ENCODE data around the gene NOL6.
"Not testable (repeated sequence)": the region's sequence is repeated elsewhere in the genome, so short reads cannot be mapped to it uniquely, and the experiment has no call there.

DNA sequence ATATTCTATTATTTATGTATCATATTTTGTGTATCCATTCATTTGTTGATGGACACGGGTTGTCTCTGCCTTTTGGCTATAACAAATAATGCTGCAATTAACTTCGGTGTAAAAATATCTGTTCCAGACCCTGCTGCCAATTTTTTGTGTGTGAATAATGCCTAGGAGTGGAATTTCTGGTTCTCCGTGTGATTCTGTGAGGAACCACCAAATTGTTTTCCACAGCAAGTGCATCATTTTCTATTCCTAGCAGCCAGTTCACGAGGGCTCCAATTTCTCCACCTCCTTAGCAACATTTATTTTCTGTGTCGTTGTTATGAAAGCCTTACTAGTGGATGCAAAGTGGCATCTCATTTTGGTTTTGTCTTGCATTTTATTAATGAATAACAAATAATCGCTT is 48.1 kb upstream of the NOL6 start:
- TF ChIP-seq EZH2 (IDR thresholded peaks at IDR 0.05; ENCODE audit: borderline replicate concordance, insufficient read depth, low read length, poor library complexity, severe bottlenecking); TAF1 (IDR thresholded peaks at IDR 0.05; ENCODE audit: low read depth); SMC3 (conservative IDR thresholded peaks at IDR 0.05; ENCODE audit: poor library complexity); POLR2AphosphoS5 (IDR thresholded peaks at IDR 0.05); RAD21 (conservative IDR thresholded peaks at IDR 0.05); MXI1 (conservative IDR thresholded peaks at IDR 0.05; ENCODE audit: poor library complexity, severe bottlenecking): not testable (repeated sequence)
- TF ChIP-seq, protein P1, sequence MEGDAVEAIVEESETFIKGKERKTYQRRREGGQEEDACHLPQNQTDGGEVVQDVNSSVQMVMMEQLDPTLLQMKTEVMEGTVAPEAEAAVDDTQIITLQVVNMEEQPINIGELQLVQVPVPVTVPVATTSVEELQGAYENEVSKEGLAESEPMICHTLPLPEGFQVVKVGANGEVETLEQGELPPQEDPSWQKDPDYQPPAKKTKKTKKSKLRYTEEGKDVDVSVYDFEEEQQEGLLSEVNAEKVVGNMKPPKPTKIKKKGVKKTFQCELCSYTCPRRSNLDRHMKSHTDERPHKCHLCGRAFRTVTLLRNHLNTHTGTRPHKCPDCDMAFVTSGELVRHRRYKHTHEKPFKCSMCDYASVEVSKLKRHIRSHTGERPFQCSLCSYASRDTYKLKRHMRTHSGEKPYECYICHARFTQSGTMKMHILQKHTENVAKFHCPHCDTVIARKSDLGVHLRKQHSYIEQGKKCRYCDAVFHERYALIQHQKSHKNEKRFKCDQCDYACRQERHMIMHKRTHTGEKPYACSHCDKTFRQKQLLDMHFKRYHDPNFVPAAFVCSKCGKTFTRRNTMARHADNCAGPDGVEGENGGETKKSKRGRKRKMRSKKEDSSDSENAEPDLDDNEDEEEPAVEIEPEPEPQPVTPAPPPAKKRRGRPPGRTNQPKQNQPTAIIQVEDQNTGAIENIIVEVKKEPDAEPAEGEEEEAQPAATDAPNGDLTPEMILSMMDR (IDR thresholded peaks at IDR 0.05; ENCODE audit: poor library complexity, severe bottlenecking), result not testable (repeated sequence)
- TF ChIP-seq, protein P2, sequence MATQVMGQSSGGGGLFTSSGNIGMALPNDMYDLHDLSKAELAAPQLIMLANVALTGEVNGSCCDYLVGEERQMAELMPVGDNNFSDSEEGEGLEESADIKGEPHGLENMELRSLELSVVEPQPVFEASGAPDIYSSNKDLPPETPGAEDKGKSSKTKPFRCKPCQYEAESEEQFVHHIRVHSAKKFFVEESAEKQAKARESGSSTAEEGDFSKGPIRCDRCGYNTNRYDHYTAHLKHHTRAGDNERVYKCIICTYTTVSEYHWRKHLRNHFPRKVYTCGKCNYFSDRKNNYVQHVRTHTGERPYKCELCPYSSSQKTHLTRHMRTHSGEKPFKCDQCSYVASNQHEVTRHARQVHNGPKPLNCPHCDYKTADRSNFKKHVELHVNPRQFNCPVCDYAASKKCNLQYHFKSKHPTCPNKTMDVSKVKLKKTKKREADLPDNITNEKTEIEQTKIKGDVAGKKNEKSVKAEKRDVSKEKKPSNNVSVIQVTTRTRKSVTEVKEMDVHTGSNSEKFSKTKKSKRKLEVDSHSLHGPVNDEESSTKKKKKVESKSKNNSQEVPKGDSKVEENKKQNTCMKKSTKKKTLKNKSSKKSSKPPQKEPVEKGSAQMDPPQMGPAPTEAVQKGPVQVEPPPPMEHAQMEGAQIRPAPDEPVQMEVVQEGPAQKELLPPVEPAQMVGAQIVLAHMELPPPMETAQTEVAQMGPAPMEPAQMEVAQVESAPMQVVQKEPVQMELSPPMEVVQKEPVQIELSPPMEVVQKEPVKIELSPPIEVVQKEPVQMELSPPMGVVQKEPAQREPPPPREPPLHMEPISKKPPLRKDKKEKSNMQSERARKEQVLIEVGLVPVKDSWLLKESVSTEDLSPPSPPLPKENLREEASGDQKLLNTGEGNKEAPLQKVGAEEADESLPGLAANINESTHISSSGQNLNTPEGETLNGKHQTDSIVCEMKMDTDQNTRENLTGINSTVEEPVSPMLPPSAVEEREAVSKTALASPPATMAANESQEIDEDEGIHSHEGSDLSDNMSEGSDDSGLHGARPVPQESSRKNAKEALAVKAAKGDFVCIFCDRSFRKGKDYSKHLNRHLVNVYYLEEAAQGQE (IDR thresholded peaks at IDR 0.05; ENCODE audit: borderline replicate concordance), result not testable (repeated sequence)
